ENCODE data around the gene MRPL1.
"Not testable (repeated sequence)": the region's sequence is repeated elsewhere in the genome, so short reads cannot be mapped to it uniquely, and the experiment has no call there.

The MRPL1 gene

DNA sequence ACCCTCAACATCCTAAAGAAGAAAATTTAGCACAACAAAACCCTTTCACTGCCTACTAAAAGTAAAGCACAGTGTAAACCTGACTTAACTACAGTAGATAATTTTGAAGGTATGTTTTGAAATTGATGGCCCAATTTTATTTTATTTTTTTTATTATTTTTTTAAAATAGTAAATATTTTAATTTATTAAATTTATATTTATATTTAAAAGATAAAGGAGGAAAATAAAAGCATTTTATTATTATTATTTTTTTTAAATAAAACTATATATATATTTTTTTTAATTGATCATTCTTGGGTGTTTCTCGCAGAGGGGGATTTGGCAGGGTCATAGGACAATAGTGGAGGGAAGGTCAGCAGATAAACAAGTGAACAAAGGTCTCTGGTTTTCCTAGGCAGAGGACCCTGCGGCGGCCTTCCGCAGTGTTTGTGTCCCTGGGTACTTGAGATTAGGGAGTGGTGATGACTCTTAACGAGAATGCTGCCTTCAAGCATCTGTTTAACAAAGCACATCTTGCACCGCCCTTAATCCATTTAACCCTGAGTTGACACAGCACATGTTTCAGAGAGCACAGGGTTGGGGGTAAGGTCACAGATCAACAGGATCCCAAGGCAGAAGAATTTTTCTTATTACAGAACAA lies 120.4 kb downstream of the MRPL1 start:
- DNase-seq (ENCODE audit: low read depth) = not testable (repeated sequence)

DNA sequence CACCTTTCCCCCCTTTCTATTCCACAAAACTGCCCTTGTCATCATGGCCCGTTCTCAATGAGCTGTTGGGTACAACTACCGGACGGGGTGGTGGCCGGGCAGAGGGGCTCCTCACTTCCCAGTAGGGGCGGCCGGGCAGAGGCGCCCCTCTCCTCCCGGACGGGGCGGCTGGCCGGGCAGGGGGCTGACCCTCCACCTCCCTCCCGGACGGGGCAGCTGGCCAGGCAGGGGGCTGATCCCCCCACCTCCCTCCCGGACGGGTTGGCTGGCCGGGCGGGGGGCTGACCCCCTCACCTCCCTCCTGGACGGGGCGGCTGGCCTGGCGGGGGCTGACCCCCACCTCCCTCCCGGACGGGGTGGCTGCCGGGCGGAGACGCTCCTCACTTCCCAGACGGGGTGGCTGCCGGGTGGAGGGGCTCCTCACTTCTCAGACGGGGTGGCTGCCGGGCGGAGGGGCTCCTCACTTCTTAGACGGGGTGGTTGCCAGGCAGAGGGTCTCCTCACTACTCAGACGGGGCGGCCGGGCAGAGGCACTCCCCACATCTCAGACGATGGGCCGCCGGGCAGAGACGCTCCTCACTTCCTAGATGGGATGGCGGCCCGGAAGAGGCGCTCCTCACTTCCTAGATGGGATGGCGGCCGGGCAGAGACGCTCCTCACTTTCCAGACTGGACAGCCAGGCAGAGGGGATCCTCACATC lies 121.1 kb downstream of the MRPL1 start:
- not testable (repeated sequence) for DNase-seq (ENCODE audit: low read depth)

DNA sequence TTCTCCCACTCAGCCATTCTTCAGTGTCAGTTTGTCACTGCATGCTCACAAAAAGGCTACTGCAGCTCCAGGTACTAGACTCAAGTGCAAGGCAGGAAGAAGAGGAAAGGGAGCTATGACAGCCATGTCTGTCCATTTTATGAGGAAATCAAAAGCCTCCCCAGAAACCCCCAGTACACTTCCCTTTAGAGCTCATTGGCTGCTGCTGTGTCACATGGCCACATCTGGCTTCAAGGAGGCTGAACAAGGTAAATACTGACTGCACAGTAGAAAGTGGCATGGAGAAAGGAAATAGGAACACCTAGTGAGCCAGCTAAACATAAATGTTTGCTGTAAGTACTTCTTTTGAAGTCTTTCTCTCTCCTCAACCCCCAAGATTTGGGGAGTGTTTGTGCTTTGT lies 127.3 kb downstream of the MRPL1 start:
- no peak for DNase-seq (ENCODE audit: low read depth)

DNA sequence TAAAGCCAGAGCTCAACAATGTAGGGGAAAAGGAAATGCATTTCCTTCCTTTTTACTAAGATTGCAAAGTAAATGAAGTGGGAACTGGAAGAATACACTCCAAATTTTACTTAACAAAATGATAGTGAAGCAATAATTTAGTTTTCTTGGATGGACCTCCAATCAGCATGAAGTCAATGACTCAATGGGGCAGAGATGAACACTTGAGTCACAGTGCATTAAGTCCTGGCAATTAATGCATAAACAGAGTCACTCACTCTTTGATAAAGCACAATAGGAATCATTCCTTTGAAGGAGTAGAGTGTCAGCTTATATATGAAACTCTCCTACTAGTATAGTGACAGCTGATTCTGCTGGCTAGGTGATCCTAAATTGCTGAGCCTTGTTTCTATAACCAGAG lies 127.8 kb downstream of the MRPL1 start:
- no peak for DNase-seq (ENCODE audit: low read depth)

DNA sequence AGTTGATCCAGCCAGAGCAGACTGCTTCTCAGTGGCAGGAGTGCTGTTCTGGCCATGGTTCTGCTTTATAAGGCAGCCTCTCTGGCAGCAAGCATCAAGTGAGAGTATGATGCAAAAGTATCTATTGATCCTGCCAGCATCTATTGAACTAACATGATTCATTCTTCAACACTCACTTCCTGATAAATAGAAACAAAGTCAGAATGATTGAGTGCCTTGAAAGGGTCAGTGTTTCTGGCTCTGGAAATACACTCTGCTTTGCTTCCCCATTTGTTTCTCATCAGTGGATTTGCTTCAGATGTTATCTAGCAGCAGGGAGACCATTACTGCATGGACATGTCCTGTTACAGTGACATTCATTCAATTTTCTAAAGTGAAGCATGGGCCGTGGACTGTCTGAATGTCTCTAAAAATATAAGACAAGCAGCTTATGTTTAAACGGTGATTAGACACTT lies 128.3 kb downstream of the MRPL1 start:
- DNase-seq (ENCODE audit: low read depth) = no peak

DNA sequence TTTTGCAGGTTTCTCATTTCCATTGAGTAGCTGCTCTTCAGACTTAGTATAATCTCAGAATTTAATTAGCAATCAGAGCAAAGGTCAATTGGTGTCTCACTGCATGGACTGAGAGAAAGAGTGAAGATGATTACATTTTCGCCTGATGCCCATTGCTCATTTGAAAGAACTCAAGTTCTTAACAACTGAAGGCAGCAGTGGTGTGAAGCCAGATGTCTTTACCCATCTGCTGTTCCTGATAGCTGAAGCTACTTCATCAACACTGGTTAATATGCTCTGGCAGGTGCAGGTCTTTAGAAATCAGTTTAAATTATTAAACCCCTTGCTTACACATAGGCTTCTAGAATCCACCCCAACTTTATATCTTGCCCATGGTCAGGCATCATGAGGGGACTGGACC lies 130.0 kb downstream of the MRPL1 start:
- no peak for DNase-seq (ENCODE audit: low read depth)

DNA sequence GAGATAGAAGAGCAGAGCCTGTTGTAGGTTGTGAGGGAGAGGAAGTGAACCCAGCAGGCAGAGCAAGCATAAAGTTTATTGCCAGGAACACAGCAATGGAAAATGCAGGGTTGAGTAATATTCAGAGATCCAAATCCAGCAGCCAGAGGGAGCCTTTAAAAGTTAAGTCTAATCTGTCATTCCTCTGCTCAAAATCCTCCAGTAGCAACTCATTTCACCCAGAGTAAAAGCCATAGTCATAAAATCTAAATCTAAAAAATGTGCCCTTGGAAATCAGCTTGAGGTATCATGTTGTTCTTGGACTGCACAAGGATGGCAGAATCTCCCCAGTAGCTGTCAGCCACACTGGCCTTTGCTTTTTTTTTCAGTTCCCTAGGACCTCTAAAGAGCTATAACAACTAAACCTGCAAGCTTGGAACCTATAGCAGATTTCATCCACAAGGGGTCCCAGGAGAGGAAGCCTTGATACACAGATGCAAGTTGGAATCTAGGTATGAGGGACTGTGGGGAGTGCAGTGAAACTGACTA lies 131.6 kb downstream of the MRPL1 start:
- no peak for DNase-seq (ENCODE audit: low read depth)

DNA sequence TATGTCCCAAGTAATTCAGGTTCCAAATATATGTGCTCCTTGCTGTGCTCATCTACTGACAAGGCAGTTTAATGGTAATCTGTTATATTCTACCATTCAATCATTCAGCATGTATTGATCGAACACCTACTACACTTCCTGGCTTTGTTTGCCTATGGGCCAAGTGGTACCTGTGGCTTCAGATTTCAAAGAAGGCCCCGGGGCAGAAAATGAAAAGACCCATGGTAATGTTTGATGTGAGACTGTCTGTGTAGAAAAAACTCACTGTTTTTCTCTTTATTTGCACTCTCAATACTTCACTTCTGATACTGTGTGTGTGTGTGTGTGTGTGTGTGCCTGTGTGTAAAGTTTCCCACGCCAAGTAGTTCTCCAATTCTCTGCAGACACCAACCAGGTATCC lies 133.4 kb downstream of the MRPL1 start:
- DNase-seq (ENCODE audit: low read depth) = no peak

DNA sequence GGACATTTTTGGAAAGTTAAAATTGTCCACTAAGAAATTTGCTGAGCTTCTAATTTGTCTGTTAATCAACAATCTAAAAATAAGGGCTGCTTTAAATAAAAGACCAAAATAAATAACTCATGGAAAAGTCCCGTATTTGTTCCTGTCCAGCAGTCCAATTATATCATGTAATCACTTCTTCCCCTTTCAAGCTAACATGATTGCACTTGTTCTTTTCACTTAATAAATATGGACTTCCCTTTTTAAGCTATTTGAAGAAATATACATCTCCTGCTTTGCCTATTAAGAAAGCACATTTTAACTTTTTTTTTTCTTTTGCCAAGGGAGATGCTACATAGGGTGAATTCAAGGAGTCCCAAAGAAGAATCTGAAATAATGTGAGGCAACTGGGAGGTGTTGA lies 138.9 kb downstream of the MRPL1 start:
- DNase-seq (ENCODE audit: low read depth) = no peak

DNA sequence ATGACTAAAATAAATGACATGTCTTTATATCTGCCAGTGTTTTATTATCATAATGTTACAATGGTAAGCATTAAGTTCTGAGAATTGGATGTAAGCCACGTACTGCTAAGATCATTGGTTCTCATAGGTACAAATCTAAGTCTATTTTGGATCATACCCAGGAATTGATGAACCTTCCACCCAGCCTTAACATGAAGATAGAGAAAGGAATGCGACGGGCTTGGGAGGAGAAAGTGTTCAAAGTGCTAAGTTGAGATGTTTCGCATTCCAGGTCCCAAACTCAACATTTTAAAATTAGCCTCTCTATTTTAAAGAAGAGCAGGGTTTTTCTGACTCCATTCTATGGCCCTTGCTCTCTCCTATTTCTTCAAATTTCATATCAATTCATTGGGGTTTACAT lies 139.6 kb downstream of the MRPL1 start:
- DNase-seq (ENCODE audit: low read depth) = no peak
